Heart left ventricle (tissue), 13 donors: Measurements from ENCODE around the gene ABLIM1.

Experiments used
- POLR2A ChIP-seq, 2 donors: fragments of 450-650 bp; IDR thresholded peaks; one replicate each; pipeline ENCODE4 v1.6.1; 2017; ENCODE audit warnings: antibody characterized with exemption in 2 of 2, mild to moderate bottlenecking in 2 of 2, moderate library complexity in 2 of 2
- TF ChIP-seq, protein P1 (sequence below), 12 donors: fragments of 200-600 bp; sonication (generic) in 4 of 12; IDR thresholded peaks; one replicate each; pipeline versions ENCODE4 v1.5.0 to v1.8.0; 2018 to 2022; ENCODE audit warnings: antibody characterized with exemption in 12 of 12, mild to moderate bottlenecking in 5 of 12
- donor health status: ischemic (EF 13 %, LVEDD 7.1; RV severe dilation, severe dysfunction).
- donor health status: DM: no; HTN: yes; CAD: no.
- donor health status: DM: no; HTN: no; CAD: no.
- donor health status: ischemic (EF 25% LVEDD 6.9; RV normal size, moderate dysfunction).
- donor health status: ischemic (EF 25% LVEDD 5.7; RV mildly dilated, moderate dysfunction).
- donor health status: ischemic (EF 35%, LVEDD 5.7; RV mildly dilated, moderate dysfunction).
- donor health status: nonischemic (EF 11% LVEDD 7.7; RV severe dilation, severe dysfunction).
- donor health status: DM: yes; HTN: yes; CAD: no.
- donor health status: PGD.
- donor health status: ischemic (EF 29% LVEDD 5.4; RV normal size, mild dysfunction).
- donor health status: nonischemic (EF 23%, LVEDD 6.1; RV moderate dilation, normal function).

GRCh38 chr10:114575417-114576131 lies 82.5 kb downstream of the ABLIM1 start:
- TF ChIP-seq, protein P1, sequence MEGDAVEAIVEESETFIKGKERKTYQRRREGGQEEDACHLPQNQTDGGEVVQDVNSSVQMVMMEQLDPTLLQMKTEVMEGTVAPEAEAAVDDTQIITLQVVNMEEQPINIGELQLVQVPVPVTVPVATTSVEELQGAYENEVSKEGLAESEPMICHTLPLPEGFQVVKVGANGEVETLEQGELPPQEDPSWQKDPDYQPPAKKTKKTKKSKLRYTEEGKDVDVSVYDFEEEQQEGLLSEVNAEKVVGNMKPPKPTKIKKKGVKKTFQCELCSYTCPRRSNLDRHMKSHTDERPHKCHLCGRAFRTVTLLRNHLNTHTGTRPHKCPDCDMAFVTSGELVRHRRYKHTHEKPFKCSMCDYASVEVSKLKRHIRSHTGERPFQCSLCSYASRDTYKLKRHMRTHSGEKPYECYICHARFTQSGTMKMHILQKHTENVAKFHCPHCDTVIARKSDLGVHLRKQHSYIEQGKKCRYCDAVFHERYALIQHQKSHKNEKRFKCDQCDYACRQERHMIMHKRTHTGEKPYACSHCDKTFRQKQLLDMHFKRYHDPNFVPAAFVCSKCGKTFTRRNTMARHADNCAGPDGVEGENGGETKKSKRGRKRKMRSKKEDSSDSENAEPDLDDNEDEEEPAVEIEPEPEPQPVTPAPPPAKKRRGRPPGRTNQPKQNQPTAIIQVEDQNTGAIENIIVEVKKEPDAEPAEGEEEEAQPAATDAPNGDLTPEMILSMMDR (IDR thresholded peaks at IDR 0.05), result no peak
- TF ChIP-seq POLR2A (IDR thresholded peaks at IDR 0.05), result no peak
